Anterior cingulate cortex (tissue), 58 donors: ENCODE measurements around the gene VEGFA.
"Not testable (repeated sequence)": the region's sequence is repeated elsewhere in the genome, so short reads cannot be mapped to it uniquely, and the experiment has no call there.

ENCODE experiments used
- DNase-seq, 58 donors: peaks; one replicate each; lab custom pipeline; 2025; lab: John Stamatoyannopoulos, UW

The VEGFA gene

DNA sequence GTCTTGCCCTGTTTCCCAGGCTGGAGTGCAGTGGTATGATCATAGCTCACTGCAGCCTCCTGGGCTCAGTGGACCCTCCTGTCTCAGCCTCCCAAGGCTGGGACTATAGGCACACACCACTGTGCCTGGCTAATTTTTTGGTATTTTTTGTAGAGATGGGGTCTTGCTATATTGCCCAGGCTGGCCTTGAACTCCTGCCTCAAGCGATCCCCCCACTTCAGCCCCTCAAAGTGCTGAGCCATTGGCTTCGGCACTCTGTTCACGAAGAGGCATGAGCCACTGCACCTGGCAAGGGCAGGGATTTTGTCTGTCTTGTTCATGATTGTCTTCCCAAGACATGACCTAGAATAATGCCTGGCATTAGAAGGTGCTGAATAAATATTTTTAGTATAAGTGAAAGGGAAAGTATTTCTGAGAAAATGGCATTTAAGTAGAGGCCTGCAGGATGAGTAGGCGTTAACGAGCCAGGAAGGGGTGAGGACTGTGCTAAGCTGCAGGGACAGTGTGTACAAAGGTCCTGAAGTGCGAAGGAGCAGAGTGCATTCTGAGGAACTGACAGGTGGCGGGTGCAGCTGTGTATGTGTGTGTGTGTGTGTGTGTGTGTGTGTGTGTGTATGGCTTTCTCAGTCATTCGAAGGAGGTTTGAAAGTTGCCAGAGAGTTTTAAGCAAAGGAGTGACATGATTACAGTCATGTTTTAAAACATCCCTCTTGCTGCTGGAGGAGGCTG is 43.0 kb downstream of the VEGFA start:
- no peak for DNase-seq

DNA sequence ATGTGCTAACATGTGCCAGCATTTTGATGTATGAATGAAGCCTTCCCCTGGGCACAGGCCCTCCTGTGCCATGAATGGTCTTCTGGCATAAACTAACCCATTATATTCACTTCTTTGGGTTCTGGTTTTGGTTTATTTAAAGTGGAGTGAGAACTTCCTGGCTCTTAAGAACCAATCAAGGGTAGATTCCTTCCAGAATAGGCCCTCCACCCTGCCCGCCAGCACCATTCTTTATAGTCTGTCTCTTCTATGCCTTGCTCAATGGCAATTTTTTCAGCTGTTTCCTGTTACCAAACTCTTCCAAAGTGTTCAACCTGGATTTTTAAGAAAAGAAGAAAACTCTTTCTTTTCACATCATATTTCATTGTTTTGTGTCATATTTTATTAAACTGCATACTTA is 44.1 kb downstream of the VEGFA start:
- DNase-seq, result no peak

DNA sequence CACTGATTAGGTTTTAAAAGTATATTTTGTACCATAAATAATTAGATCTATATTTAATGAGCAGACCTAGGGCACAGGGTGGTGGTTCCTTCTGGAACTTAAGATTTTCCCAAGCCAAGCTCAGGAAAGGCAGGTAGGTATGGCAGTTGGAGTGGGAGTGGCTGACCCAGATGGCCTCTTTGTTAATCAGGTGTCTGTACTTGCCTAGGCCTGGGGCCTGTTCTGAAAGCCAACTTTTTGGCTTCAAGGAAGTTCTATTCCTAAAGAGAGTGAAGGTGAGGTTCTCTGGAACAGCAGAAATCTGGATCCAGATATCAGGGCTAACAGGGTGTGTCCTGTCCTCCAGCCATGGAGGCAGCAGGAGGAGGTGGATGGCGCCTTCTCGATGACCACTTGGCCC is 44.9 kb downstream of the VEGFA start:
- no peak for DNase-seq

DNA sequence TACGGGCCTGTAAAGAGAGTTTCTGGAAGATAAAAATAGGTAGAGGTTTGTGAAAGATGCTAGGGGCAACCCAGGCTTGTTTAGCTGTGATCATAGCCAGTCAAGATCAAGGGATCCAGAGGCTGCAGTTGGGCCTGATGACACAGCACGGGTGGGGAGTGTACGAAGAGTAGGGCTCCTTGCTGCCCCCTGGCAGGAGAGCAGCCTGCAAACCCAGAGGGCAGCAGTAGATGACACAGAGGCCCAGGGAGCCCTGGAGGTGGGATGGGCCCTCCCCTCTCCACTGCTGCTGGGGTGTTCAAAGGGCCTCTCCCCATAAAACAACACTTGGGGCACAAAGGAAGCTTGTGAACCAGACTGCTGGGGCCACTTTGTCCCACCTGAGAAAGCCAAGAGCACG is 47.2 kb downstream of the VEGFA start:
- no peak for DNase-seq

DNA sequence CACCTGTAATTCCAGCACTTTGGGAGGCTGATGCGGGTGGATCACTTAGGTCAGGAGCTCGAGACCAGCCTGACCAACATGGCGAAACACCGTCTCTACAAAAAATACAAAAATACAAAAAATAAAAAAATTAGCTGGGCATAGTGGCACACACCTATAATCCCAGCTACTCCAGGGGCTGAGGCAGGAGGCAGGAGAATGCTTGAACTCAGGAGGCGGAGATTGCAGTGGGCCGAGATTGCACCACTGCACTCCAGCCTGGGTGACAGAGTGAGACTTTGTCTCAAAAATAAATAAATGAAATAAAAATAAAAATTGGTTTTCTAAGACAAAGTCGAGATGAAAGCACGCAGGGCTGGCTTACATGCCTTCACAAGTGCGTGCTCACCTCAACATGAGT is 49.0 kb downstream of the VEGFA start:
- not testable (repeated sequence) for DNase-seq

DNA sequence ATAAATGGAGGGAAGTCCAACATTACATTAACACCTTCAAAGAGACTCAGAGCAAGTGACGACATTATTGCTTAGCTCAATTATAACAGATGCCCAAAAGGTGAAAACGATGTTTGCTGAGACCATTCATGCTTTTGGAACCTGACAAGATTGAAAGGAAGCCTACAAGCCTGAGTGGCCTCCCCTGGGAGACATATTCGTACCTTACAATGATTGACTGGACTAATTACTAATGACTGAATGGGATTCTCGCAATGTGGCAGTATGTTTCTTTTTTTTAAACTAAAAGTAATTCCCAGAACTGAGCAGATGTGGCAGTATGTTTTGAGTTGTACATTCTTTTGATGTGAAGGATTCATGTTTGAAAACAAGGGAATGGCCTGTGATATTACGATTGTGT is 49.9 kb downstream of the VEGFA start:
- DNase-seq, result no peak

DNA sequence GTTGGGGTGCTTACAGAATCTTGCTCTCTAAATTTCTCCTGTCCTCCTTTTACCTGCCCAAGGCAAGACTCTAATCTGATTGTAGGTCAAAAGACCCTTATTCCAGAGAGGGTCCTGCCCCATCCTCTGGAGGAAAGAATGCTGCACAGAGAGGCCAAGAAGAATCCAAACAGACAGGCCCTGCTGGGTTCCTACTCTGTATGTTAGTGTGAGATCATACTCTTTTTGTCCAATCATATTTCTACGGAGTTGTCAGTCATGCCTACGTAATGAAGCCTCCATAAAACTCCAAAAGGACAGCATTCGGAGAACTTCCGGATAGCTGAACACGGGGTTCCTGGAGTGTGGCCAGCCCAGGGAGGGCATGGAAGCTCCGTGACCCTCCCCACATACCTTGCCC is 50.5 kb downstream of the VEGFA start:
- DNase-seq, result no peak

DNA sequence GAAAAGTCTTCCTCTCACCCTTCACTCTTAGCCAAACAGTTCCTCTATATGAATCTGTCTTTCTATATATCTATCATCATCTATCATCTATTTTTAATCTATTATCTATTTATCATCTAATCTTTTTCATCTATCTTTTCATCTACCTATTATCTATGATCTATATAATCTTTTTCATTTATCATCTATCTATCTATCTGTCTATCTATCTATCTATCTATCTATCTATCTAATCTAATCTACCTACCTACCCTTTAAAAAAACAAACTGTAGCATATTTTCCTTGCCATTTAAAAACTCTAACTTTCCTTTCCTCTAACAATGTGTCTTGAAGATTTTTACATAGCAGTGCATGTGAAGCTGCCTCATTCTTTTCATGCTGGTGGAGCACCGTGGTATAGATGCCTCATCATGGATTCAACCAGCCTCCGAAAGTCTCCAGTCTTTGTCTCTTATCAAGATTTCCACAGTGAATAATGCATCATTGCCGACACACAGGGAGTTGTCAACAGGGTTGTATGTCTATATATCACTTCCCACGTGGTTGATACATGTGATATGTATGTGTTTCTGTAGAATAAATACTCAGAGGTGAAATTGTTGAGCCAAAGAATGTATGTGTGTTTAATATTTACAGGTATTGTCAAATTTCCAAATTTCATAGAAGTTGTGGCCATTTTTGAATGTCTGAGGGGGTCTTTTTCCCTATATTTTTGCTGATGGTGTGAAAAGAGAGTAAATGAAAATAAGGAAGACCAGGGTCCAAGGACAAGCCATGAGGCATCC is 51.3 kb downstream of the VEGFA start:
- DNase-seq, result no peak

DNA sequence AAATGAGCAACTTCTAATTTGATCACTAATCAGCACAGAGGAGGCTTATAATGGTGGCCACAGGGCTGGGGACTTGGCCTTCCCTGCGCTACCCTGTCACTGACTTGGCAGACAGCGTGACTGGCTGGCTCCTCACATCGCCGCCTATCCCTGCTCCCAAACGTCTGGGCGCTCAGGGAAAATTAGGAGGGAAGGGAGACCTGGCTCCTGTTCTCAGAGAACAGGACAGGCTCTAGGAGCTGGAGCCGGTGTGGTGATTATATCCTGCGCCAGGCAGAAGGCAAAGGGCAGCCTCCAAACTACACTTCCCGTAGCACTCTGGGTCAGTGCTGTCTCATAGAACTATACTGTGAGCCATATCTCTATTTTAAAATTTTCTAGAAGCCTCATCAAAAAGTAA is 53.4 kb downstream of the VEGFA start:
- DNase-seq, result no peak

DNA sequence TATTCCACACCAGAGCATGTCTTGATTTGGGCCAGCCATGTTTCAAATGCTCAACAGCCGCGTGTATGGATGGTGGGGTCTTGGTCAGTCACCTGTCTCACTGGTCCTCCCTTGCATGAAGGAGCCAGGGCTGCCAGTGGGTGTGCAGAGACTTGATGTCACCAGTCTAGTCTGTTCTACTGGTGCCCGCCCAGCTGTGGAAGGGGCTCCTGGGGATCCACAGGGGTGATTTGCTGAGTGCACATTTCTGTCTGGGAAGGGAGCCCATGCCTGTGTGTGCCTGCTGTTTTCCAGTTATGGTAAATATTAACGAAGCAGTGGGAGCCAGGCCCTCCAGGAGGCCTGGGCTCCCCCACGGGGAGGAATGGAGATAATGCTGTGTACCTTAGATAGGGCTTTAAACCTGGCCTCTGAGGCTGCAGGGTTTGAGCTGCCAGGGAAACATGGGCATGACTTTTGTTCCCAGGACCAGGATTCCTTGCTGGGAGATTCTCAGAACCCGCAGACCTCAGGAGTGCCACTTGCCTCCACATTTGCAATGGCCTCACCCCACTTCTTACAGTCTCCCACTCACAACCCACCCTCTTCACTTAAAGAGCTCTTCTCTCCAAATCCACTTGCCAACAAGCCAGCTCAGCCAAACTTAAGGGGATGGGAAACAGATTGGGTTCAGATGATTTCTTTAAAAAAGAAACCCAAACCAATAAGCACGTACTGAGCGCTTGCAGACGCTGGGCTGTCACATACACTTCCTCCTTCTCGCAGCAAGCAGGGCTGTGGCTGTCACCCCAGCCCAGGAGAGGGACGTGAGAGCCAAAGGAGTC is 54.1 kb downstream of the VEGFA start:
- no peak for DNase-seq

DNA sequence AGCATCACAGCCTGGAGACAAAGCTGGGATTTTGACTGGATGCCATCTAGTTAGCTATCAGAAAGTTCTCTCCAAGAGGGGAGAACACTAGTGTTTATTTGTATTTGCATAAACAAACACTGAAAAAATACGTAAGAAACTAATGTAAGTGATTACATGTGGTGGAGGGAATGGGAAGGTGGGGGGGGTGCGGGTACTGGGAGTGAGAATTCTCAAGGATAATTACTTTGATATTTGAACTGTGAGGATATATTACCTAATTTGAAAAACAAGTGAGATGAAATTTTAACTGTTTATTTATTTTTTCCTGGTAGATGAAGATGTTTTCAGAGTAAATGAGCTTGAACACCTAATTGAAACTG is 54.7 kb downstream of the VEGFA start:
- no peak for DNase-seq

DNA sequence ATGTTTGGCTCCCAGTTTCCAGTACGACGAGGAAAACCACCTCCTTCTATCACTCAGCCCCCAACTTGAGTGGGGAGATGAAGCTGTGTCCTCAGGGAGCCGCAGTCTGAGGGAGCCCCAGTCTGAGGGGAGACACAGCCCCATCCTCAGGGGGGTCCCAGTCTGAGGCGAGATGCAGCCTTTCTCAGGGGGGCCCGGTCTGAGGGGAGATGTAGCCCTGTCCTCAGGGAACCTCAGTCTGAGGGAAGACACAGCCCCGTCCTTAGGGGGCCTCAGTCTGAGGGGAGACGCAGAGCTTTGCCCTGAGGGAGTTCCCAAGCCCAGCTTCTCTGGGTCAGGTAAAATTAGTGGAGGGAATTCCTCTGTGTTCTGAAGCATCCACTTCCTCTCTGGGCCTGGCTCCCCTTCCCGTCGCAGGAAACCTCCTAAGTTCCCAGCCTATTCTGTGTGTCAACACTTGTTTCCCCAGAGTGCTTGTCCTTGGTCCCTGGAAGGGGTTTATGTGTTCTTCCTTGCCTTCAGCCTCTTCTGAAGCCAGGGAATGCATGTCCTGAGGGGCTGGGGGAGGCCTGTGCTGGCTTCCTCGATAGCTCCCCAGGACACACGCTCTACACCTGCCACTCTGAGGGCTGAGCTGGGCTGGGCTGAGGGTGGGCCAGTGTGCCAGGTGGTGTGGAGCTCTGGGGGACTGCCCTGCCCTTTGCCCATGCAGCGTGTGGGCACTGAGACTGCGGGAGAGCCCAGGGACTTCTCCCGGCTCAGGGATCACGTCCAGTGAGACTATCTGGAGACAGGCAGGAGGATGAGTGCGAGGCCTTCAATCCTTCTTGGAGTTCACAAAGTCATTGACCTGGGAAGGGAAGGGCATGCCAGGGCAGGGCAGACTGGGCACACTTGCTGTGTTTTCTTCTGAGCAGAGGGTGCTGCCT is 55.4 kb downstream of the VEGFA start:
- no peak for DNase-seq

DNA sequence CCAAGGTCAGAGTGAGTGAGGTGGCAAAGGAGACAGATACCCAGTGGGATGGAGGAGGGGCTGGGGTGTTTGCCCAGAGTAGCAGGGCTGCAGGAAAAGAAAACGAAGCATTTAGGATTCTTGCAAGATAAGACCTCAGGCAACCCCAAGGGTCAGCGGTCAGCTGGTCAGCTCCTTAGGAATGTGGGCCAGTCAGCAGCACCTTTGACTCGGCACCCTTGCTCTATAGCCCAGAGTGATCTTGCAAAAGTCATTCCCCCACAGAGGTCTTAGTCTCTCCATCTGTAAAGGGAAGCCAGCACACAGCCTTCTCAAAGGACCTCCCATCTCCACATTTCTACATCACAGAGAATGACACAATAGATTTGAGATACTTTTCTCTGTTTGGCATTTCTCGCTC is 56.7 kb downstream of the VEGFA start:
- DNase-seq, result no peak

DNA sequence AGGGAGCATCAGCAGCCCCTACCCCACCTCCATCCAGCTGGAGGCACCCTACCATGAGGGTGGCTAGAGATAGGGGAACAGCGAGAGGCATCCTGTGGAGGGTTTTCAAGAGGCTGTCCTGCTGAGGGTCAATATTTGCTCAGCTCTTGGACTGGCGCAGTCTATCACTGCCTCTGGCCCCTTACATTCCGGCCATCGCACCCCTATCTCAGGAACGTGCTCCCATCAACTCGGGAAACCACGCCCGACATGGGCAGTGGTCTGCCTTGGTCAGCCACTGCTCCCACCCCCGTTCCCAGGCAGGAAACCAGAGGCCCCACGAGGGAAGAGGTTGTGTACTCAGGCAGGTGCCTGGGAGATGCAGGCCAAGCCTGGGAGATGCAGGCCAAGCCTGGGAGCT is 57.9 kb downstream of the VEGFA start:
- no peak for DNase-seq

DNA sequence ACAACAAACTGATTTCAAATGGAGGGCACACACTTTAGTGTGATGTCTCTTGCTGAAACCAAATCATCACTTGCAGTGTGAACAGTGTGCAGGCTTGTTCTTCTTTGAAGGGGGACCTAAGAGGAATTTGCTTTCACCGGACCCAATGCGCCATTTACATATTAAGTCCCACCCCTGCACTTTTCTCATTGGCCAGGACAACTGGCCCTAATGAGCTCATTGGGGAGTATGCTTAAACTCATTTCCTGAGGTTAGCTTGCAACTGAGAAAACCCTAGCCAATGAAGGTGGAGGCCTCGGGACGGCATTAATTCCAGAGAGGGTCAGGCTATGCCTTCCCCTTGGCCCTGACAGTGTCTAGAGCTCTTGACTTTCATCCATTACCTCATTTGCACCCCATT is 58.7 kb downstream of the VEGFA start:
- DNase-seq, result no peak

DNA sequence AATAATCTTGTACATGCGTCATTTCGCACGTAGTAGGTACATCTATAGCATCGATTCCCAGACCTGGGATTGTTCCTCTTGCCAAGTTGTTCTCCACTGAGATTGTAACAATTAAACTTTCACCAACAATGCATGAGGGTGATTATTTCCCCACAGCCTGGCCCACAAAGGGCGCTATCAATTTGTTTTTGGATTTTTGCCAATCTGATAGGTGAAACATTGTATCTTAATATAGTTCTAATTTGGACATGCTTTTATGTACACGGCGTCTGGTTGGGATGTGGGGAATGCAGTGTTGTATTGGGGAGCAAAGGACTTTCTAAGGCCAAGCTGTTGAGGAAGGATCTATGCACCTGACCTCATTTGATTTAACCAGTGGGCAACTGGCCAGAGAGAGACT is 59.5 kb downstream of the VEGFA start:
- DNase-seq, result no peak

DNA sequence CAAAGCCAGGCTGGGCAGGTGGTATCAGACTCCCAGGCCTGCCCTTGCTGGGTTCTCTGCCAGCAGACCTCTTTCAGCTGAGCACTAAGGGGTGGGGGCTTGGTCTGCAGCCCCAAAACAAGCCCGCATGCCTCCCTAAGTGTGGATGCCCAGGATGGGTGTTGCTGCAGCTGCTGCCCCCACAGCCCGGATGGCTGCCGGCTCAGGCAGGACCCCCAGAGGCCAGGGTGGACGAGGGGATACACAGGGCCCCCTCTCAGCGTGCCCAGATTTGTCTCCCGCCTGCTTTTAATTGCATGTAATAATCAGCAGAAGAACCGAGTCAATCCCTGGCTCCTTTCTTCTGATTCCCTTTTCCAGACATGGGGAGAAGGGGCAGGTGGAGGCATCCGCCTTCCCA is 60.8 kb downstream of the VEGFA start:
- DNase-seq, result no peak

DNA sequence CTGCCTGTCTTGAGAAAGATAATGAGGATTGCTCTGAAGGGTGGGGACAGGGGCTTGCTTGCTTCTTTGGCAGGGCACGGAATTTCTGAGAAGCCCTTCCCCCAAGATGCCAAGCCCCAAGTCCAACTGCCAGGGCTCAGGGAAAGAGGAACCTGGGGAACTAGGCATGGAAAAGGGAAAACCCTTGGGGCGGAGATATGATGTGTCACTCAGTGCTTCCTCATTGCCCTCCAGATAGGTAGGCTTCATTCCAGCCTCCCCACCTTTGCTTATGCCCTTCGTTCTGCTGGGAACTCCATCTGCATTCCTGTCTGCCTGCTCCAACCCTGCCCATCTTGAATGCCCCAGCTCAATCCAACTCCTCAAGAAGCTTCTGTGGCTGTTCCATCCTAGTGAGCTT is 61.2 kb downstream of the VEGFA start:
- no peak for DNase-seq

DNA sequence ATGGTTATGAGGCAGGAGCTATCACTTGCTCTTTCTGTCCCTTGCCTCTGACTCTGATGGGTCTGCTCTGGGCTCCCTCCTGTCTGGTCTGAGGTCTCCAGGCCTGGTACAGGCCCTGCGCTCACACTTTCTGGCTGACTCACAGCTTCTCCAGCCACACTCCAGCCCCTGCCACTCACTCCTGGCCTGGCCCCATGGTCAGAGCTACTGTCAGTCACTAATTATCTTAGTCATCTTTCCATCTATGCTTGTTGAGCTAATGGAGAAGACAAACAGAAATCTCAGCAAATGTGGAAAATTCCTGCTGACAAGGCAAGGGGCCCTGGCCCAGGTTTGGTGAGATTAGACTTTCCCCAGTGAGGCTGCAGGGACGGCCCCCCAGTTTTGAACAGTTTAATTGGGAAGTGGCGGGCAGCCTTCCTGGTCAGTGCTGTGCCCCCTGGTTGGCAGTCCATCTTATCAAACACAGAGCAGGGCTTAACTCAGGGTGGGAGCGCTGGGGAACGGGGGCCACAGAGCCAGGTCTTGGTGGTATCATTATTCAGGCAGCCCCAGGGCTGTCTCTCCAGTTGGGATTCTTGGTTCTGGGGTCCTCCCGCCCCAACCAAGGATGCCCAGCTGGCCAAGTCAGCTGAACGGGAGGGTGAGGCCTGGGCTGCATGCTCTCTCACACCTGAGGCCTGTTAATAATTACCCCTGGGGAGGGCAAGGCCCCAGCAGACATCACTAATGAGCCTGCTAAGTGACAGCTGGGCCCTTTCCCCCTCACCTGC is 63.4 kb downstream of the VEGFA start:
- DNase-seq, result no peak

DNA sequence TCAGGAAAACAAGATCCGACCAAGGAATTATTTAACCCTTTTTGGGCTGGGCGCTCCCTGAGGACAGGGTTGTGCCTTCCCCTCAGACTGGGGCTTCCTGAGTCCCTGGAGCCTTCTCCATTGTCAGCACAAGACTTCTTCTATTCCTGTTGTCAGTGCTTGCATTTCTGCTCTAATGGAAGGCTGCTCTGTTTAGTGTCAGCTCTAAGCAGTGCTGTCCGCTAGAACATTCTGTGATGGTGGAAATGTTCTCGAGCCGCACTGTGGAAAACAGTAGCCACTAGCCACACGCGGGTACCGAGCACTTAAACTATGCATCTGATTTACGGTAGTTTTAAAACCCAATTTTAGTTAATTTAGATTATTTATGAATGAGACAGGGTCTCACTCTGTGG is 64.0 kb downstream of the VEGFA start:
- no peak for DNase-seq
